Brain microvascular endothelial cell (primary cell): ENCODE results near the gene CTBP1.

Source experiments
- DNase-seq: peaks from one replicate; pipeline ENCODE4 v3.0.0-alpha.2; 2020
- H3K27ac ChIP-seq: fragments of 250-450 bp; sonication (Bioruptor Pico); 2 replicates; pipeline ENCODE4 v1.5.1; 2020; ENCODE audit warnings: mild to moderate bottlenecking, moderate library complexity
- H3K27me3 ChIP-seq: fragments of 250-450 bp; sonication (Bioruptor Pico); replicated peaks from 2 replicates; pipeline ENCODE4 v1.5.1; 2020; ENCODE audit warnings: mild to moderate bottlenecking
- H3K36me3 ChIP-seq: fragments of 250-450 bp; sonication (Bioruptor Pico); replicated peaks from 2 replicates; pipeline ENCODE4 v1.5.1; 2020; ENCODE audit warnings: mild to moderate bottlenecking
- H3K4me3 ChIP-seq: 2 replicates; pipeline ENCODE4 v1.5.1; 2011; ENCODE audit warnings: low read depth, mild to moderate bottlenecking, control low read depth, low read length, moderate library complexity
- CTCF ChIP-seq: IDR thresholded peaks from 2 replicates; pipeline ENCODE4 v1.5.1; 2011; ENCODE audit warnings: low read depth, mild to moderate bottlenecking, moderate library complexity, low read length, control low read depth, inconsistent platforms; ENCODE audit errors: missing control alignments
- in situ Hi-C: cut with HindIII; loops from 2 replicates; pipeline ENCODE4 v1.10.0; 2017; ENCODE audit warnings: low sequenced_read_pairs, low pct_ligation_motif_present

The CTBP1 gene

GRCh38 chr4:1236103-1236641 is 12.8 kb downstream of the CTBP1 start:
- in situ Hi-C loops: no loop called here
- Histone ChIP-seq H3K27me3 (no peaks in the 10 kb centered on the region), H3K36me3 (peaks cover 64% of the 10 kb centered on the region), H3K27ac (no peak overlapping the region), H3K4me3 (no peak overlapping the region)
- no peak for DNase-seq
- TF ChIP-seq CTCF: no peak

- no peak overlapping the region for H3K4me3 ChIP-seq
- no peaks in the 10 kb centered on the region for H3K27me3 ChIP-seq
- no peak for DNase-seq
- no peak overlapping the region for H3K27ac ChIP-seq
- no peak for TF ChIP-seq CTCF
- peaks cover 64% of the 10 kb centered on the region for H3K36me3 ChIP-seq
- in situ Hi-C loops: no loop called here
Measured at GRCh38 chr4:1235381-1236102, 13.4 kb downstream of the CTBP1 start.

- in situ Hi-C loops: loop anchor here (5.0 kb wide), 1 partner anchor 43 kb away; no protein-coding TSS in a partner anchor
- Histone ChIP-seq H3K27ac (no peak overlapping the region), H3K27me3 (no peaks in the 10 kb centered on the region), H3K36me3 (peaks cover 68% of the 10 kb centered on the region), H3K4me3 (no peak overlapping the region)
- no peak for TF ChIP-seq CTCF
- no peak for DNase-seq
Measured at GRCh38 chr4:1234811-1235292, 14.1 kb downstream of the CTBP1 start.

- no peak for TF ChIP-seq CTCF
- H3K4me3 ChIP-seq: no peak overlapping the region
- no peaks in the 10 kb centered on the region for H3K27me3 ChIP-seq
- in situ Hi-C loops: loop anchor here (5.0 kb wide), 1 partner anchor 42 kb away; no protein-coding TSS in a partner anchor
- DNase-seq: no peak
- H3K36me3 ChIP-seq: peaks cover 62% of the 10 kb centered on the region
- no peak overlapping the region for H3K27ac ChIP-seq
Measured at GRCh38 chr4:1234309-1234695, 14.6 kb downstream of the CTBP1 start.

GRCh38 chr4:1233641-1234308 is 15.2 kb downstream of the CTBP1 start:
- Histone ChIP-seq H3K36me3 (peaks cover 61% of the 10 kb centered on the region), H3K4me3 (no peak overlapping the region), H3K27me3 (no peaks in the 10 kb centered on the region), H3K27ac (no peak overlapping the region)
- in situ Hi-C loops: loop anchor here (5.0 kb wide), 1 partner anchor 41 kb away; no protein-coding TSS in a partner anchor
- no peak for DNase-seq
- peak; percentile 79 for TF ChIP-seq CTCF
